A549 (cell line): Measurements from ENCODE around the gene SLC8A1.

Experiments
- BCL3 ChIP-seq: fragments of >200 bp; sonication (Bioruptor Twin); formaldehyde crosslinking; IDR thresholded peaks from 3 replicates; pipeline ENCODE4 v1.6.1; 2016
- CTCF ChIP-seq: fragments of >200 bp; sonication (Bioruptor Twin); formaldehyde crosslinking; IDR thresholded peaks from 3 replicates; pipeline ENCODE4 v1.5.1; 2016
- EP300 ChIP-seq, 2 experiments: fragments of >200 bp; sonication (Bioruptor Twin); formaldehyde crosslinking; IDR thresholded peaks; 2 replicates in 1 of 2; 3 replicates in 1 of 2; pipeline ENCODE4 v1.6.1; 2016 to 2017
- FOSL2 ChIP-seq, 2 experiments: fragments of 450-650 bp in 1 of 2; fragments of >200 bp in 1 of 2; sonication (Bioruptor Twin) in 1 of 2; formaldehyde crosslinking; IDR thresholded peaks; 2 replicates each; pipeline versions ENCODE4 v1.5.0 to v1.6.1; 2016 to 2020; ENCODE audit warnings: mild to moderate bottlenecking in 1 of 2, moderate library complexity in 1 of 2
- MAZ ChIP-seq: fragments of 150-350 bp; IDR thresholded peaks from 2 replicates; pipeline ENCODE4 v1.6.1; 2014; ENCODE audit warnings: antibody characterized with exemption, low read depth, low read length, borderline replicate concordance
- PHF8 ChIP-seq: fragments of 200-600 bp; sonication (generic); IDR thresholded peaks from 2 replicates; pipeline ENCODE4 v1.6.1; 2016; ENCODE audit warnings: low read depth, mild to moderate bottlenecking, antibody characterized with exemption, moderate library complexity, borderline replicate concordance
- POLR2A ChIP-seq: IDR thresholded peaks from 2 replicates; pipeline ENCODE4 v1.6.1; 2012; ENCODE audit warnings: mild to moderate bottlenecking, low read length
- SMC3 ChIP-seq: fragments of >200 bp; sonication (Bioruptor Twin); formaldehyde crosslinking; IDR thresholded peaks from 3 replicates; pipeline ENCODE4 v1.6.1; 2018; ENCODE audit warnings: inconsistent platforms

GRCh38 chr2:40147360-40147759 lies 304.5 kb downstream of the SLC8A1 start:
- no peak for TF ChIP-seq SMC3
- TF ChIP-seq FOSL2 (IDR thresholded peaks at IDR 0.05): no peak
- no peak for TF ChIP-seq FOSL2 (CRISPR knock-in tag; IDR thresholded peaks at IDR 0.05)
- no peak for TF ChIP-seq EP300 (IDR thresholded peaks at IDR 0.05)
- TF ChIP-seq BCL3: no peak
- TF ChIP-seq MAZ: no peak
- TF ChIP-seq CTCF: no peak
- no peak for TF ChIP-seq POLR2A
- no peak for TF ChIP-seq PHF8
